GM21367 (cell line): Measurements from ENCODE around the gene PSMF1.
"Not testable (repeated sequence)": the region's sequence is repeated elsewhere in the genome, so short reads cannot be mapped to it uniquely, and the experiment has no call there.

Experiments
- ATAC-seq: cut with Tn5 transposase; IDR thresholded peaks from one replicate; pipeline ENCODE4 v1.9.1; 2021; ENCODE audit not compliant: unreplicated experiment

PSMF1 gene

DNA sequence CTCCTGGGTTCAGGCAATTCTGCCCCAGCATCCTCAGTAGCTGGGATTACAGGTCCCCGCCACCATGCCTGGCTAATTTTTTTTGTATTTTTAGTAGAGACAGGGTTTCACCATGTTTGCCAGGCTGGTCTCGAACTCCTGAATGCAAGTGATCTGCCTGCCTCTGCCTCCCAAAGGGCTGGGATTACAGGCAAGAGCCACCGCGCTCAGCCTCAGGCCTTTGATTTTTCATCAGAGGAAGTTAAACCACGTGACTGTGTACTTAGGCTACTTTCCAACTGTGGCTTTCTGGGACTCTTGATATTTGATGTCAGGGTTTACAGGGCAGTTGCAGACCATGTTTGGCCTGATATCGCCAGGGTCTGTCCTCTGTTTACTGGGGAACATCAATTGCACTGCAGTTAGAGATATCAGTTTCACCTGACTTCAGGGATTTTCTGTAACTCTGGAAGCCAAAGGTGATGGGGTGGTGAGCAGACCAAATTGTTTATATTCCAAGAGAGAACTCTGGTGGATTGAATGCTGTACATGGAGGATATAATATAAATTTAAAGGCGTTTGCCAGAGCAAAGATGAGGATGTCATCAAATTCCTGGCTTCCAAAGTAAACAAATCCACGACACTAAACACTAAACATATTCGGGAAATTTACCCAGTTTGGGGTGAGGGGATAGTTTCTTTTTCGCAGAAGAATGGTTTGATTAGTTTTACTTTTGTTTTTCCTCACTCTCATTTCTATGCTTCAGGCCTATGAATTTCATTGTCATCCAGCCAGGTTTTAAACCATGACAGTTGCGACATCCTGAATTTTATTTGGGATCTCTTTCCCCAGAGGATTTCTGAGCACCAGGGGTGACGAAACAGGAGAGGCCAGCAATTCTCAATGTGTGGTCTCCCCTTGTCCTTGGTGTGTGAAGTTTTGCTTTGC is 4.2 kb downstream of the PSMF1 start:
- no peak for ATAC-seq

DNA sequence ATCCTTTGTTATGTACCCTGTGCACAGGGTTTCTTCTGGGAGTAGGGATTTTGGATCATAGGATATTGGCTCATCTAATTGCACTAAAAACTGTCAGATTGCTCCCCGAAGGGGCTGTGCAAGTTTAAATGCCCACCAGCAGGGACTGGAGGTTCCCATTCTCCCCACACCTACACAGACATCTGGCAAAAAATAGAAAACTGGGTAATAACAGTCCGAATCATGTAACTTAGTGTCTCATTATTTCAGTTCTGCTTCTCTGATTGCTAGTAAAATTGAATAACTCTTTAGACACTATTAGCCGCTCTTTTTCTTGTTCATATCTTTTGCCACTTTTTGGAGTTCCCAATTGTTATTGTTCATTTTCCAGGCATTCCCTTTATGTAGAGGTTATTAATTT is 5.3 kb downstream of the PSMF1 start:
- ATAC-seq, result no peak

DNA sequence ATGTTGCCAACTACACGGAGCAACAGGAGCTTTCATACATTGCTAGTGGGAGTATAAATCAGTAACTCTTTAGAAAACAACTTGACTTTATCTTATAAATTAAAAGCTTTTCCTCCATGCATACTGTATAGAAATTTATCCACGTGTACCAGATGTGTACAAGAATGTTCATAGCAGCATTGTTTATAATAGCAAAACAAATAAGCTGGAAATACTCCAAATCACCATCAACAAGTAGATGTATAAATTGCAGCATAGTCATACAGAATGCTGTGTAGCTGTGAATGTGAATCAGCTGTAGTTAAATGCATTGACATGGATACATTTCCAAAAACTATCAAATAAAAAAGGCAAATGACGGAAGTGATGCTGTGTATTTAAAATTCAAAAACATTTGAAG is 6.0 kb downstream of the PSMF1 start:
- no peak for ATAC-seq

DNA sequence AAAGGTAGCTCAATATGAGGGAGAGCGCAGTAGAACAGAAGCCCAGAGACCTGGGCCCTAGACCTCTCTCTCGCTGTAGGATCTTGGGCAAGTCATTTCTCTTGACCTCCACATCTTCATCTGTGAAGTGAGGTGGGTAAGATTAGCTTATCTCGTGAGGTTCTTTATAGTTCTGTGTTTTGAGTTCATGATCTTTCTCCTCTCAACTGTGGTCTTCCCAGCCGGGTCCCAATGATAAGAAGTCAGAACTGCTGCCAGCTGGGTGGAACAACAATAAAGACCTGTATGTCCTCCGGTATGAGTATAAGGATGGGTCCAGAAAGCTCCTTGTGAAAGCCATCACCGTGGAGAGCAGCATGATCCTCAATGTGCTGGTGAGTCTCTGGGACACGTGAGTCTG is 6.9 kb downstream of the PSMF1 start:
- ATAC-seq, result no peak

DNA sequence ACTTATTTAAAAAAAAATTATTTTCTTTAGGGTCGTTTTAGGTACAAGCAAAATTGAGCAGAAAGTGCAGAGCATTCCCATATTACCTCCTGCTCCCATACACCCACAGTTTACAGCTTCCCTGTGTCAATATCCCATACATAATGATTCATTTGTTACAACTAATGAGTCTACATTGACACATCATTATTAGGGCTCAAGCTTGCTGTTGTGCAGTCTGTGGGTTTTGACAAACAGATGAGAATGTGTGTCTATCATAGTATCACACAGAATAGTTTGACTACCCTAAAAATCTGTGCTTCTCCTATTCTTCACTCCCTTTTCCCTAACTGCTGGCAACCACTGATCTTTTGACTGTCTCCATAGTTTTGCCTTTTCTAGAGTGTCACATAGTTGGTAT is 9.4 kb downstream of the PSMF1 start:
- no peak for ATAC-seq

DNA sequence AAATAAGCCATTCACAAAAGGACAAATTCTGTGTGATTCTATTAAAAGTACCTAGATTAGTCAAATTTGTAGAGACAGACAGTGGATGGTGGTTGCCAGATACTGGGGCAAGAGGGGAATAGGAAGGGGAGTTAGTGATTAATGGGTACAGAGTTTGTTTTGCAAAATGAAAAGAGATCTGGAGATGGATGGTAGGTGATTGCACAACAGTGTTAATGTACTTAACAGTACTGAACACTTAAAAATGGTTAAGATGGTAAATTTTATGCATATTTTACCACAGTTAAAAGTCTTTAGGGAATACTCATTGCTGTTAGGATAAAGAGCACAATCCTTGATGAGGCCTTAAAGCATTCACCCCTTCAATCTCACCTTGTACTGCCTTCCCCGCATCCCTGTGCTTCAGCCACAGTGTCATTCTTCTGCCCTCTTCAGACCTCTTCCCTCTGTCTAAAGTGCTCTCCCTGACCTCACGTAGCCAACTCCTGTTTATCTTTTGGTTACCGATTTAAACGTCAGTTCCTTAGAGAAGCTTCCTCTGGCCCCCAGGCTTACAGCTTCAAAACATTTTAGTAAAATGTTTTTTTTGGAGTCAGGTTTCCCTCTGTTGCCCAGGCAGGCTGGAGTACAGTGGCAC is 11.8 kb downstream of the PSMF1 start:
- no peak for ATAC-seq

DNA sequence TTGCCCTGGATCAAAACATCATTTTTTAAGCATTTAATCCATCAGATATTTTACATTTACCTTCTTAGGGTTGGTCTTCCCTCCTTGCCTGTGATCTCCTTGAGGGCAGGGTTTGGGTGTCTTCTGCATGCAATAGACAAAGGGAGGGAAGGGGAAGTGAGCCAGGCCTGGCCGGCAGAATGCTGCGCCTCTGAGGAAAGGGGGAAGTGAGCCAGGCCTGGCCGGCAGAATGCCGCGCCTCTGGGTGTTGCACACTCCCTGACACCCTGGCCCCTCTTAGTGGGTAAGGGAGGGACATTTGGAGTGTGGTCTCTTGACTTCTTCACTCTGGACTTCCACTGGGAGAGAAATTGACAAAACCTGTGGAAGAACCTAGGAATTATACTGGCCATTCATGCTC is 12.4 kb downstream of the PSMF1 start:
- ATAC-seq, result no peak

DNA sequence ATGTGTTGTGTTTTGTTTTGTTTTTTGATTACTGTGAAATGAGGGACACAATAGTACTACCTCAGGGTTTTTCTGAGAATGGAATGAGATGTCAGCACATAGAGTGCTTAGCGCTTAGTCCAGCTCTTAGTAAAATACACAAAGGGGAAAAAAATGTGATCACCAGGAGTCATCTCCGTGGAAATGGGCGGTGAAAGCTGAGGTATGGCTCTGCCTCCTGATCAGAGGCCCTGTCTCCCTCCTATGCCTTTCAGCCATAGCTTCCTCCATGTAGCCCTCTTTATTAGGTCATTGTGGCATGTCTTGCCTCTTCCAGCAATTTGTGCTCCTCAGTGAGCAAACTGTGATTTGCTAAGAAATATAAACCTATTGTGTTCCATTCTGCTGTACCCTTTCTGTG is 13.0 kb downstream of the PSMF1 start:
- no peak for ATAC-seq

DNA sequence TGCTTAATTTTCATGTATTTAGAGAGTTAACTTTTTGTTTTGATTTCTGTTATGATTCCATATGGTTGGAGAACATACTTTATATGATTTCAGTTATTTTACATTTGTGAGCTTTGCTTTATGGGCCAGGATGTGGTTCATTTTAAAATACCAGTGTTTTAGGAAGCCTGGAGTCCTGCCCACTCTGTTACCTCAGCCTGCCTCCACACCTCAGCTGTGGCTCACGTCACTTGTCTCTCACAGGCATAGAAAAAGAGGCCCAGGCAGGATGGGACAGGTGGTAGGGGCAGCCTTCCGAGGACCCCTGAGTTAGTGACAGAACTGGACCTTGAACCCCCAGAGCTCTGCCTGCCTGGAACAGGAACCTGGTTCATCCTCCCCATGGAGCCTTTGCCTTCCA is 16.0 kb downstream of the PSMF1 start:
- no peak for ATAC-seq

DNA sequence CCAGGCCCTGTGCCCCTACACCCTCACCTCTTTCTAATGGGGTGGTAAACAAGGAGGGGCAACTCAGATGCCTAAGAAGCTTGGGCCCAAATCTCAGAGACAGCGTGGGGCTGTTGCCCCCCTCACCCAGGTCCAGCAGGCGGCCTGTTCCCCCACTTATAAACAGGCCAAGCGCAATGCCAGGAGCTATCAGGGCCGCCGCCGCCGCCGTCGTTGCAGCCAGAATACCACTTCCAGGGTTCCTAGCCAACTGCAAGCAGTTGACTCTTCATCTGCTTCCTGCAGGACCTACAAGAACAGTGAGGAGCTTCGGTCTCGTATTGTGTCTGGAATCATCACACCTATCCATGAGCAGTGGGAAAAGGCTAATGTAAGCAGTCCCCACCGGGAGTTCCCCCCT is 16.4 kb downstream of the PSMF1 start:
- no peak for ATAC-seq

DNA sequence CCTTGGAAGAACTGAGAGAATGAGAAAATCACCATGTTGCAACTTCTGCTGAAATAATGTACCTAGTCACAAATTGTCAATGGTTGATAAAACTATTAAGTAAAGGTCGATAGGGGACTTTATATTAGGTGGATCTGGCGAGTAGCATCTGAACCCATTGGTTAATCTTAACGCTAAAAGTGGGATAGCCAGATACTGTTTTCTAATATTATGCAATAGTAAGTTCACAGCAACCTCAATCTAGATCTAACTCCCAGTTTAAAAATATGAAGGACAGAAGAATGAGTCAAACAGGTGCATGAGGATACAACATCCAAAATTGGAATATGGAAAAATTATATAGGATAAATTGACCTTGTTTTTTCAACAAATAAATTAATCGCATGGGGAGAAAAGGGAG is 18.8 kb downstream of the PSMF1 start:
- no peak for ATAC-seq

DNA sequence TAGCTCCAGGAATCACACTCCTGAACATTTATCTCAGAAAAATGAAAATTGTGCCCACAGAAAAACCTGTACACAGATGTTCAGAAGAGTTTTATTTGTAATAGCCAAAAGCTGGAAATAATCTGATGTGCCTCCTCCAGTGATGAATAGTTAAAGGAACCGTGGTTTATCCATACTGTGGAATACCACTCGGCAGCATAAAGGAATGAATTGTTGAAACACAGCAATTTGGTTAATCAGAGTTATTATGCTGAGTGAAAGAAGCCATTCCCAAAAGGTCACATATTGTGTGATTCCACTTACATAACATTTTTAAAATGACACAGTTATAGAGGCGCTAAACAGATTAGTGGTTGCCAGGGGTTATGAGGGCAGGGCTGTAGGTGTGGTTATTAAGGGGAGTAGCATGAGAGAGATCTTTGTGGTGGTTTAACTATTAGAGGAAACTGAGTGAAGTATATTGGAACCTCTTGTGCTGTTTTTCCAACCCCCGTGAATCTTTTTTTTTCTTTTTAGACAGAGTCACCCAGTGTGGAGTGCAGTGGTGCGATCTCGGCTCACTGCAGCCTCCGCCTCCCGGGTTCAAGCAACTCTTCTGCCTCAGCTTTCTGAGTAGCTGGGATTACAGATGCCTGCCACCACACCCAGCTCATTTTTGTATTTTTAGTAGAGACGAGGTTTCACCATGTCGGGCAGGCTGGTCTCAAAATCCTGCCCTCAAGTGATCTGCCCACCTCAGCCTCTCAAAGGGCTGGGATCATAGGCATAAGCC is 26.2 kb downstream of the PSMF1 start:
- no peak for ATAC-seq

DNA sequence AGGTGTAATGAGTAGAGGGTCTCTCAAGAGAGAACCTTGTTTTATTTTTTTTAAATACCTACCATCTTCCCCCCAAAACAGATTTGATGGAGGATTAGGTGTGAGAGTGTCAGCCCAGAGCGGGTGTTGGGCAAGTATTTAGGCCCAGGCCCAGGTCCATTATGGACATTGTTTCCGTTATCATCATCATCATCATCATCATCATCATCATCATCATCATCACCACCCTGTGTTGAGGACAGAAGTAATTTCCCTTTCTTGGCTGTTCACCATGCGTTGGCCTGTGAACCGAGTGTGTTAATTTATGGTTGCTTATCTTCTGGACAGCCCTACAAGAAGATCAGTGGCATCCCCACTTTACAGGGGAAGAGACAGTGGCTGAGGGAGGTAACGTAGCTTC is 28.6 kb downstream of the PSMF1 start:
- no peak for ATAC-seq

DNA sequence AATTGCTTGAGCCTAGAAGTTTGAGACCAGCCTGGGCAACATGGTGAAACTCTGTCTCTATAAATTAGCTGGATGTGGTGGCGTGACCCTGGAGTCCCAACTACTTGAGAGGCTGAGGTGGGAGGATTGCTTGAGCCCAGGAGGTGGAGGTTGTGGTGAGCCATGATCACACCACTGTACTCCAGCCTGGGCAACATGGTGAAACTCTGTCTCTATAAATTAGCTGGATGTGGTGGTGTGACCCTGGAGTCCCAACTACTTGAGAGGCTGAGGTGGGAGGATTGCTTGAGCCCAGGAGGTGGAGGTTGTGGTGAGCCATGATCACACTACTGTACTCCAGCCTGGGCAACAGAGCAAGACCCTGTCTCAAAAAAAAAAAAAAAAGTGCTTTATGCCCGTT is 31.4 kb downstream of the PSMF1 start:
- not testable (repeated sequence) for ATAC-seq

DNA sequence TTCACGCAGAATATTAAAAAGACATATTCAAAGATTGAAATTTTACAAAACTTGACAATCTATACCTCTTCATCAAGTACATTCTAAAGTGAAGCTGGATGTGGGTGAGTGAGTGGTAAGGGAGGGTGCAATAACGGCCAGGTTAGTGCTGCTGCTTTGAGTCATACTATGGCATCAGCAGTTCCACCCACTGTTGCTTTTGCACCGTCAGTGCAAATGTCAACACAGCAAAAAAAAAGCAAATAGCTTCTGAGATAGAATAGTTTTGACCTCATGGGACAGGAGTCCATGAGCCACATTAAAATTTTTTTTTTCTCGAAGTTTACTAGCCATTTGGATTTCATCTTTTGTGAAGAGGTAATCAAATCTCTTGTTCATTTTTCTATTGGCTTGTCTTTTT is 31.8 kb downstream of the PSMF1 start:
- no peak for ATAC-seq

DNA sequence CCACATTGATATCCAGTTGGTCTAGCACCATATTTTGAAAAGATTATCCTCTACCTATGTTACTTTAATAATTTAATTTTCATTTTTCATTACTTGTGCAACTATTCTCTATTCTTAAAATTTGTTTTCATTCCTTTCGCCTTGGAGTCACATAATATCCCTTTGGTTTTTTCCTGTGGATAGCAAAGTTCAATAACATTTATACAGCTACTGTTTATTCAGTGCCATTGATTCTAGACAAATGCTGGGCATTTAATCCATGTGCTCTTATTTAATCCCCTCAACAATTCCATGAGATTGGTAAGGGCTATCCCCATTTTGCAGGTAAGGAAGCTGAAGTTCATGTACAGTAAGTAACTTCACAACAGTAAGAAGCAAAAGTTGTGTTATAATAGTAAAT is 32.6 kb downstream of the PSMF1 start:
- ATAC-seq, result no peak

DNA sequence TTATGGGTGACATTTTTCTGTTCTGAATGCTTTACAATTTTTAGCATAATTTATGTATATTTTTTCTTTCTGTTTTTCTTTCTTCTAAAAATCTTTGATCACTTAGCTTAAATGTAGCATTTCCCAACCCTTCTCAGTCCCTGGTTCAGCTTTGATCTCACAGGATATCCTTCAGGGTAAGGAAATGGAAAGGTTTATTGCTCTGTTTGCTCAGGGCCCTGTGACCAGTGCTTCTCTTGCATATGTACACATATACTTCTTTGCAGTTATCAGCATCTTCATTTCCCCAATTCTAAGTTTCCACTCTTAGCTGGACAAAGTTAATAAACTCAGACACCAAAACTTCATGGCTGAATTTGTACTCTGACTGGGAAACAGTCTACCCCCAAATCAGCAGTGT is 35.8 kb downstream of the PSMF1 start:
- ATAC-seq, result no peak

DNA sequence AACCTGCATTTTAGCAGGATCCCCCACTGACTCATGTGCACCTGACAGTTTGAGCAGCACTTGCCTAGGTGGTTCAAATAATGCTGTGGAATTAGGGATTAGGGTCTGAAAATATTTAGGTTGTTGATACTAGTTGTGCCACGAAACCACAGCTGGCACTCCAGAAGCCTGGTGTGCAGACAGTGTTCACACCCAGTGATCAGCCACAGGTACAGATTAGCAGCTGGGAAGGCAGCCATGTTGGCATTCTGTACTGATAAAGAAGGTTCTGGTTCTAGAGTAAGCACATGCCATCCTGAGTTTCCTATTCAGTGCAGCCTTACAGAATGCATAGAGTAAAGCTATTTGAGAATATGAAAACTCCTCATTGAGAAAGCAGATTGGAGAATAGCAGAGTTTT is 36.3 kb downstream of the PSMF1 start:
- no peak for ATAC-seq

DNA sequence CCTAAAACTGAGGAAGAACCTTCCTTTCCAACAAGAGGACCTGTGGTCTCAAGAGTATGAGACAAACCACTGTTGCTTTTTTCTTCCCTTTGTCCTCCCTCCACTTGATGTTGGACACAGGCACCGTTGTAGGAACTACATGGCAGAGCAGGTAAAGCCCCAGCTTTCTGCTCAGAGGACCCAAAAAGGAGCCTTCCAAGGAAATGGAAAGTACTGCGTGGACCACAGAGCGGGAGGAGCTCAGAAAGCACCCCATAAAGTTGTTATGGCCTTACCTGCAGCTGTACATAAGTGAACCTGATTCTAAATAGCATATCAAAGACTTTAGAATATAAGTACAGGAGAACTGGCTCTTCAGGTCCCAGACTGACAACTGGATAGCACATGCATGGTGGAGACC is 36.9 kb downstream of the PSMF1 start:
- no peak for ATAC-seq

DNA sequence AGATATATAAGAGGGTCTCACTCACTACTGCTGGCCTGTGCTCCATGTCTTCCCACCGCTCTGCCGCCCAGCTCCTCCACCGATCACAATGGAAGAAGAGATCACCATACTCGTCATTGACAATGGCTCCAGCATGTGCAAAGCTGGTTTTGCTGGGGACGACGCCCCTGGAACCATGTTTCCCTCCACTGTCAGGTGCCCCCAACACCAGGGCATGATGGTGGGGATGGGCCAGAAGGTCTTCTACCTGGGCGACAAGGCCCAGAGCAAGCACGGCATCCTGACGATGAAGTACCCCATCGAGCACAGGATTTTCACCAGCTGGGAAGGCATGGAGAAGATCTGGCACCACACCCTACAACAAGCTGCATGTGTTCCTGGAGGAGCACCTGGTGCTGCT is 42.1 kb downstream of the PSMF1 start:
- no peak for ATAC-seq

DNA sequence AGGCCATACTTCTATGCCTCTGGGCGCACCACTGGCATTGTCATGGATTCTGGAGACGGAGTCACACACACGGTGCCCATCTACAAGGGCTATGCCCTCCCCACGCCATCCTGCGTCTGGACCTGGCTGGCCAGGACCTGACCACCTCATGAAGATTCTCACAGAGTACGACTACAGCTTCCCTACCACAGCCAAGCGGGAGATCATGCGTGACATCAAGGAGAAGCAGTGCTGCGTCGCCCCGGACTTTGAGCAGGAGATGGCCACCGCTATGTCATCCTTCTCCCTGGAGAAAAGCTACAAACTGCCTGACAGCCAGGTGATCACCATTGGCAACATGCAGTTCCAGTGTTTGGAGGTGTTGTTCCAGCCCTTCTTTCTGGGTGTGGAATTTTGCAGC is 42.6 kb downstream of the PSMF1 start:
- ATAC-seq, result no peak

DNA sequence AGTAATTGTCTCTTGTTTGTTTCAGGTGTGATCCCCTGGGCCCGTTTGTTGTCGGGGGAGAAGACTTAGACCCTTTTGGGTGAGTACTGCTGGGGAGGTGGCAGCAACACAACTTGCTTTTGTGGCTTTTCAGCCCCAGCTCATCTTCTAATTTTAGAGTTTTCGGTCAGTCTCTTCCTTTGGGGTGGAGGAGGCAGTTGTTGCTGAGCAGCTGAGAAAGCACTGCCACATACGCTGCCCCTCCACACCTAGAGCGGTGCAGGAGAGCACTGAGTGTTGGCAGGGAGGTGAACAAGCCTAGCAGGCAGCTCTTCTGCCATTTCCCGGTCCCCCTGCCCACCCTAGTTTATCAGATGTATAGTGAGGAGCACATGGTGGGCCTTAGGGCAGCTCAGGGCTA is 44.7 kb downstream of the PSMF1 start:
- ATAC-seq, result no peak
